Measurements from ENCODE around the gene SLC6A8.
A peak's percentile ranks its signal among the peaks of the same experiment; 100 is the strongest.

SLC6A8 gene

DNA sequence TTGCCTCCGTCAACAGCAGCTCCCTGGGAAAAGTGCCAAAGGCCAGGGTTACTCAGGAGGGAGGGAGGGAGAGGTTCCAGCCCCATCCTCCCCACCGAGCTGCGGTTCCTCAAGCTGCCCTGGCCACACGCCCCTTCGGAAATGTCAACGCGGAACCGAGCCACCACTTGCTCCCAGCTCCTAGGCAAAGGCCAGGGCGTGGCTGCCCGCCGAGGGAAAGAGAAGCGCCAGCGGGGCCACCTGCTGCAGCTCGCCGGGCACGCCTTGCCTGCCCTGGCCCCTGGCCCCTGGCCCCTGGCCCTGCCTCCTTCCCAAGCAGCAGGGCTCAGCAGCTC is 15.3 kb downstream of the SLC6A8 start:
- POLR2A ChIA-PET: no interaction called here
- no peak overlapping the region for H3K4me3 ChIP-seq (ENCODE audit: low read depth, low read length)
- CTCF ChIA-PET: interaction anchor here (0.5 kb wide), 1 partner anchor 194 kb away, joined by 5 read pairs; no protein-coding TSS in a partner anchor
- TF ChIP-seq ZSCAN23 (tag by site-specific recombination; IDR thresholded peaks at IDR 0.05) (no peak), SP3 (tag by site-specific recombination; IDR thresholded peaks at IDR 0.05) (no peak), ZNF510 (tag by site-specific recombination; IDR thresholded peaks at IDR 0.05; ENCODE audit: insufficient replicate concordance) (no peak), OVOL3 (tag by site-specific recombination; IDR thresholded peaks at IDR 0.05) (no peak), ZNF394 (tag by site-specific recombination; IDR thresholded peaks at IDR 0.05; ENCODE audit: borderline replicate concordance) (no peak), KLF1 (tag by site-specific recombination; IDR thresholded peaks at IDR 0.05) (peak; percentile 33; the same call in 1 of the 2 replicates), ZNF549 (tag by site-specific recombination; IDR thresholded peaks at IDR 0.05) (no peak), ZBTB48 (tag by site-specific recombination; IDR thresholded peaks at IDR 0.05) (0 out of 2 replicates have a peak, but pooled peaks have one; percentile 10), YY1 (tag by site-specific recombination; IDR thresholded peaks at IDR 0.05) (no peak), ZNF677 (tag by site-specific recombination; IDR thresholded peaks at IDR 0.05) (no peak), TCF7L2 (IDR thresholded peaks at IDR 0.05; ENCODE audit: borderline replicate concordance, low read depth, low read length) (no peak)
- TF ChIP-seq, protein P1, sequence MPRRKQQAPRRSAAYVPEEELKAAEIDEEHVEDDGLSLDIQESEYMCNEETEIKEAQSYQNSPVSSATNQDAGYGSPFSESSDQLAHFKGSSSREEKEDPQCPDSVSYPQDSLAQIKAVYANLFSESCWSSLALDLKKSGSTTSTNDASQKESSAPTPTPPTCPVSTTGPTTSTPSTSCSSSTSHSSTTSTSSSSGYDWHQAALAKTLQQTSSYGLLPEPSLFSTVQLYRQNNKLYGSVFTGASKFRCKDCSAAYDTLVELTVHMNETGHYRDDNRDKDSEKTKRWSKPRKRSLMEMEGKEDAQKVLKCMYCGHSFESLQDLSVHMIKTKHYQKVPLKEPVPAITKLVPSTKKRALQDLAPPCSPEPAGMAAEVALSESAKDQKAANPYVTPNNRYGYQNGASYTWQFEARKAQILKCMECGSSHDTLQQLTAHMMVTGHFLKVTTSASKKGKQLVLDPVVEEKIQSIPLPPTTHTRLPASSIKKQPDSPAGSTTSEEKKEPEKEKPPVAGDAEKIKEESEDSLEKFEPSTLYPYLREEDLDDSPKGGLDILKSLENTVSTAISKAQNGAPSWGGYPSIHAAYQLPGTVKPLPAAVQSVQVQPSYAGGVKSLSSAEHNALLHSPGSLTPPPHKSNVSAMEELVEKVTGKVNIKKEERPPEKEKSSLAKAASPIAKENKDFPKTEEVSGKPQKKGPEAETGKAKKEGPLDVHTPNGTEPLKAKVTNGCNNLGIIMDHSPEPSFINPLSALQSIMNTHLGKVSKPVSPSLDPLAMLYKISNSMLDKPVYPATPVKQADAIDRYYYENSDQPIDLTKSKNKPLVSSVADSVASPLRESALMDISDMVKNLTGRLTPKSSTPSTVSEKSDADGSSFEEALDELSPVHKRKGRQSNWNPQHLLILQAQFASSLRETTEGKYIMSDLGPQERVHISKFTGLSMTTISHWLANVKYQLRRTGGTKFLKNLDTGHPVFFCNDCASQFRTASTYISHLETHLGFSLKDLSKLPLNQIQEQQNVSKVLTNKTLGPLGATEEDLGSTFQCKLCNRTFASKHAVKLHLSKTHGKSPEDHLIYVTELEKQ (tag by site-specific recombination; IDR thresholded peaks at IDR 0.05; ENCODE audit: borderline replicate concordance): no peak
- TF ChIP-seq, protein P2, sequence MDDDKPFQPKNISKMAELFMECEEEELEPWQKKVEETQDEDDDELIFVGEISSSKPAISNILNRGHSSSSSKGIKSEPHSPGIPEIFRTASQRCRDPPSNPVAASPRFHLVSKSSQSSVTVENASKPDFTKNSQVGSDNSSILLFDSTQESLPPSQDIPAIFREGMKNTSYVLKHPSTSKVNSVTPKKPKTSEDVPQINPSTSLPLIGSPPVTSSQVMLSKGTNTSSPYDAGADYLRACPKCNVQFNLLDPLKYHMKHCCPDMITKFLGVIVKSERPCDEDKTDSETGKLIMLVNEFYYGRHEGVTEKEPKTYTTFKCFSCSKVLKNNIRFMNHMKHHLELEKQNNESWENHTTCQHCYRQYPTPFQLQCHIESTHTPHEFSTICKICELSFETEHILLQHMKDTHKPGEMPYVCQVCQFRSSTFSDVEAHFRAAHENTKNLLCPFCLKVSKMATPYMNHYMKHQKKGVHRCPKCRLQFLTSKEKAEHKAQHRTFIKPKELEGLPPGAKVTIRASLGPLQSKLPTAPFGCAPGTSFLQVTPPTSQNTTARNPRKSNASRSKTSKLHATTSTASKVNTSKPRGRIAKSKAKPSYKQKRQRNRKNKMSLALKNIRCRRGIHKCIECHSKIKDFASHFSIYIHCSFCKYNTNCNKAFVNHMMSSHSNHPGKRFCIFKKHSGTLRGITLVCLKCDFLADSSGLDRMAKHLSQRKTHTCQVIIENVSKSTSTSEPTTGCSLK (tag by site-specific recombination; IDR thresholded peaks at IDR 0.05): no peak
- TF ChIP-seq, protein P3, sequence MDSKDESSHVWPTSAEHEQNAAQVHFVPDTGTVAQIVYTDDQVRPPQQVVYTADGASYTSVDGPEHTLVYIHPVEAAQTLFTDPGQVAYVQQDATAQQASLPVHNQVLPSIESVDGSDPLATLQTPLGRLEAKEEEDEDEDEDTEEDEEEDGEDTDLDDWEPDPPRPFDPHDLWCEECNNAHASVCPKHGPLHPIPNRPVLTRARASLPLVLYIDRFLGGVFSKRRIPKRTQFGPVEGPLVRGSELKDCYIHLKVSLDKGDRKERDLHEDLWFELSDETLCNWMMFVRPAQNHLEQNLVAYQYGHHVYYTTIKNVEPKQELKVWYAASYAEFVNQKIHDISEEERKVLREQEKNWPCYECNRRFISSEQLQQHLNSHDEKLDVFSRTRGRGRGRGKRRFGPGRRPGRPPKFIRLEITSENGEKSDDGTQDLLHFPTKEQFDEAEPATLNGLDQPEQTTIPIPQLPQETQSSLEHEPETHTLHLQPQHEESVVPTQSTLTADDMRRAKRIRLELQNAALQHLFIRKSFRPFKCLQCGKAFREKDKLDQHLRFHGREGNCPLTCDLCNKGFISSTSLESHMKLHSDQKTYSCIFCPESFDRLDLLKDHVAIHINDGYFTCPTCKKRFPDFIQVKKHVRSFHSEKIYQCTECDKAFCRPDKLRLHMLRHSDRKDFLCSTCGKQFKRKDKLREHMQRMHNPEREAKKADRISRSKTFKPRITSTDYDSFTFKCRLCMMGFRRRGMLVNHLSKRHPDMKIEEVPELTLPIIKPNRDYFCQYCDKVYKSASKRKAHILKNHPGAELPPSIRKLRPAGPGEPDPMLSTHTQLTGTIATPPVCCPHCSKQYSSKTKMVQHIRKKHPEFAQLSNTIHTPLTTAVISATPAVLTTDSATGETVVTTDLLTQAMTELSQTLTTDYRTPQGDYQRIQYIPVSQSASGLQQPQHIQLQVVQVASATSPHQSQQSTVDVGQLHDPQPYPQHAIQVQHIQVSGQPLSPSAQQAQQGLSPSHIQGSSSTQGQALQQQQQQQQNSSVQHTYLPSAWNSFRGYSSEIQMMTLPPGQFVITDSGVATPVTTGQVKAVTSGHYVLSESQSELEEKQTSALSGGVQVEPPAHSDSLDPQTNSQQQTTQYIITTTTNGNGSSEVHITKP (tag by site-specific recombination; IDR thresholded peaks at IDR 0.05): no peak
- peaks cover 0 to 75% of the 10 kb centered on the region in 2 experiments; a peak in 1 of 3 replicates for H3K36me3 ChIP-seq (ENCODE audit: control insufficient read depth in 2 of 2, insufficient read depth in 1 of 2, low read length in 2 of 2)
- H3K9me3 ChIP-seq (ENCODE audit: control insufficient read depth, insufficient read depth, low read depth, low read length): no peaks in the 10 kb centered on the region
- no peak overlapping the region for H3K27ac ChIP-seq (ENCODE audit: extremely low read depth, low read depth, low read length)
- H3K4me1 ChIP-seq (ENCODE audit: control insufficient read depth, insufficient read depth, low read length): no peaks in the 10 kb centered on the region

DNA sequence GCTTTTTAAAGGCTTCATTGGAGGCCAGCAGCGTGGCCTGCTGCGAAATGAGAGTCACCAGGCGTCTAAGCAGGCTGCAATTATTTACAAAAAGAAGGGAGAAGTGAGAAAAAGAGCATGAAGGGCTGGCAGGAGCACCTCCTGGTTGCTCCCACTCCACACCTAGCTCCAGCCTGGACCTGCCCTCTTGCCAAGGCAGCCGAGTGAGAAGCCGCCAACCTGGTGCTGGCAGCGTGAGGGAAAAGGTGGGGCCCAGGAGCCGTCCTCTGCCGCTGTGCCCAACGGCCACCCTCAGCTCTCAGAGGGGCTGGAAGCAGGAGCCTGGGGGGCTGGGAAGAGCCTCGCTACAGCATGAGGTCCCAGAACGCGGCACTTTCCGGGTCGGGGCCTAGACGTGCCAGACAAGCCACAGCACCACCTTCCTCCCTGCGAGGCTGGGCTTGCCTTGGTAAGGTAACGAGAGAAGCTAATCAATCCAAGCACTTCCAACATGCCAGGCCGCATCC is 16.3 kb downstream of the SLC6A8 start:
- Histone ChIP-seq H3K4me1 (ENCODE audit: control insufficient read depth, insufficient read depth, low read length) (no peaks in the 10 kb centered on the region), H3K9me3 (ENCODE audit: control insufficient read depth, insufficient read depth, low read depth, low read length) (no peaks in the 10 kb centered on the region), H3K36me3 (ENCODE audit: control insufficient read depth in 2 of 2, insufficient read depth in 1 of 2, low read length in 2 of 2) (peaks cover 0 to 79% of the 10 kb centered on the region in 2 experiments; a peak in 1 of 3 replicates), H3K27ac (ENCODE audit: extremely low read depth, low read depth, low read length) (no peak overlapping the region), H3K4me3 (ENCODE audit: low read depth, low read length) (no peak overlapping the region)
- CTCF ChIA-PET: interaction anchor here (0.6 to 1.2 kb wide), 2 partner anchors 36 to 248 kb away, joined by 3 read pairs; no protein-coding TSS in a partner anchor
- POLR2A ChIA-PET: no interaction called here
- TF ChIP-seq, protein P4, sequence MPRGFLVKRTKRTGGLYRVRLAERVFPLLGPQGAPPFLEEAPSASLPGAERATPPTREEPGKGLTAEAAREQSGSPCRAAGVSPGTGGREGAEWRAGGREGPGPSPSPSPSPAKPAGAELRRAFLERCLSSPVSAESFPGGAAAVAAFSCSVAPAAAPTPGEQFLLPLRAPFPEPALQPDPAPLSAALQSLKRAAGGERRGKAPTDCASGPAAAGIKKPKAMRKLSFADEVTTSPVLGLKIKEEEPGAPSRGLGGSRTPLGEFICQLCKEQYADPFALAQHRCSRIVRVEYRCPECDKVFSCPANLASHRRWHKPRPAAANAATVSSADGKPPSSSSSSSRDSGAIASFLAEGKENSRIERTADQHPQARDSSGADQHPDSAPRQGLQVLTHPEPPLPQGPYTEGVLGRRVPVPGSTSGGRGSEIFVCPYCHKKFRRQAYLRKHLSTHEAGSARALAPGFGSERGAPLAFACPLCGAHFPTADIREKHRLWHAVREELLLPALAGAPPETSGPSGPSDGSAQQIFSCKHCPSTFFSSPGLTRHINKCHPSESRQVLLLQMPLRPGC (tag by site-specific recombination; IDR thresholded peaks at IDR 0.05): no peak
- TF ChIP-seq ZNF133 (tag by site-specific recombination; IDR thresholded peaks at IDR 0.05) (no peak), ZNF529 (tag by site-specific recombination; IDR thresholded peaks at IDR 0.05; ENCODE audit: insufficient replicate concordance) (no peak), ZNF658 (tag by site-specific recombination; IDR thresholded peaks at IDR 0.05) (no peak)
- TF ChIP-seq, protein P5, sequence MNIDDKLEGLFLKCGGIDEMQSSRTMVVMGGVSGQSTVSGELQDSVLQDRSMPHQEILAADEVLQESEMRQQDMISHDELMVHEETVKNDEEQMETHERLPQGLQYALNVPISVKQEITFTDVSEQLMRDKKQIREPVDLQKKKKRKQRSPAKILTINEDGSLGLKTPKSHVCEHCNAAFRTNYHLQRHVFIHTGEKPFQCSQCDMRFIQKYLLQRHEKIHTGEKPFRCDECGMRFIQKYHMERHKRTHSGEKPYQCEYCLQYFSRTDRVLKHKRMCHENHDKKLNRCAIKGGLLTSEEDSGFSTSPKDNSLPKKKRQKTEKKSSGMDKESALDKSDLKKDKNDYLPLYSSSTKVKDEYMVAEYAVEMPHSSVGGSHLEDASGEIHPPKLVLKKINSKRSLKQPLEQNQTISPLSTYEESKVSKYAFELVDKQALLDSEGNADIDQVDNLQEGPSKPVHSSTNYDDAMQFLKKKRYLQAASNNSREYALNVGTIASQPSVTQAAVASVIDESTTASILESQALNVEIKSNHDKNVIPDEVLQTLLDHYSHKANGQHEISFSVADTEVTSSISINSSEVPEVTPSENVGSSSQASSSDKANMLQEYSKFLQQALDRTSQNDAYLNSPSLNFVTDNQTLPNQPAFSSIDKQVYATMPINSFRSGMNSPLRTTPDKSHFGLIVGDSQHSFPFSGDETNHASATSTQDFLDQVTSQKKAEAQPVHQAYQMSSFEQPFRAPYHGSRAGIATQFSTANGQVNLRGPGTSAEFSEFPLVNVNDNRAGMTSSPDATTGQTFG (tag by site-specific recombination; IDR thresholded peaks at IDR 0.05; ENCODE audit: borderline replicate concordance): no peak
